Endothelial cell of umbilical vein (primary cell): ENCODE data around the gene MYH10. TPM values are rescaled to one million over a fixed set of nuclear protein-coding genes. Genes with fewer than 3 reads are reported as not detected.

Source experiments
- BruUV-seq: library from RNA; stranded (reverse); fragments of 400-500 nt; replicated peaks from 2 replicates; lab custom pipeline; 2021; lab: Mats Ljungman, UMichigan
- CTCF ChIA-PET: fragments of 300-600, 350-600 bp; sonication (Branson Sonifier 250); formaldehyde crosslinking; loops from one replicate; lab custom pipeline; 2021; ENCODE audit warnings: antibody characterized with exemption, inconsistent platforms; lab: Charles Lee
- POLR2A ChIA-PET: fragments of 300-600, 350-600 bp; sonication (Branson Sonifier 250); formaldehyde crosslinking; loops from one replicate; lab custom pipeline; 2021; ENCODE audit warnings: antibody characterized with exemption, inconsistent platforms; lab: Charles Lee
- DNase-seq: peaks from one replicate; pipeline ENCODE4 v3.0.0-alpha.2; 2011; ENCODE audit warnings: low read depth, low spot score
- FAIRE-seq: peaks from 2 replicates; lab custom pipeline; 2011; peaks lifted over from hg19 to GRCh38; lab: Jason Lieb, UNC
- H2AFZ ChIP-seq: 2 replicates; pipeline ENCODE4 v1.6.0; 2012; ENCODE audit warnings: low read depth, low read length, control low read depth, inconsistent platforms
- H3K27ac ChIP-seq: 2 replicates; pipeline ENCODE4 v1.5.1; 2011; ENCODE audit warnings: low read depth, mild to moderate bottlenecking, control low read depth, low read length, moderate library complexity; ENCODE audit not compliant: insufficient read depth
- H3K27me3 ChIP-seq, 2 experiments: 2 replicates each; pipeline versions ENCODE4 v1.6.0 to v1.6.1; 2011; ENCODE audit warnings: low read length in 2 of 2, mixed read lengths in 1 of 2; ENCODE audit not compliant: control insufficient read depth in 2 of 2, insufficient read depth in 2 of 2
- H3K36me3 ChIP-seq, 2 experiments: 2 replicates in 1 of 2; 3 replicates in 1 of 2; pipeline ENCODE4 v1.5.1; 2011; ENCODE audit warnings: low read length in 2 of 2, mild to moderate bottlenecking in 1 of 2, moderate library complexity in 1 of 2; ENCODE audit not compliant: control insufficient read depth in 2 of 2, insufficient read depth in 2 of 2; ENCODE audit errors: extremely low read depth in 1 of 2
- H3K4me1 ChIP-seq: 3 replicates; pipeline ENCODE4 v1.5.1; 2011; ENCODE audit warnings: mild to moderate bottlenecking, low read length; ENCODE audit not compliant: control insufficient read depth, insufficient read depth; ENCODE audit errors: extremely low read depth
- H3K4me2 ChIP-seq: 2 replicates; pipeline ENCODE4 v1.6.1; 2011; ENCODE audit warnings: low read length, control low read depth, mixed read lengths; ENCODE audit not compliant: insufficient read depth
- H3K4me3 ChIP-seq, 3 experiments: fragments of 200-600 bp in 1 of 3; sonication (generic), shearing (Covaris generic) in 1 of 3; replicated peaks in 1 of 3; 2 replicates each; pipeline ENCODE4 v1.5.1; 2011 to 2016; ENCODE audit warnings: control low read depth in 3 of 3, low read length in 3 of 3, mild to moderate bottlenecking in 2 of 3, inconsistent platforms in 1 of 3, low read depth in 1 of 3, moderate library complexity in 1 of 3; ENCODE audit not compliant: insufficient read depth in 1 of 3
- H3K79me2 ChIP-seq: 2 replicates; pipeline ENCODE4 v1.6.0; 2012; ENCODE audit warnings: low read length, inconsistent platforms; ENCODE audit not compliant: control insufficient read depth, insufficient read depth
- H3K9ac ChIP-seq: replicated peaks from 2 replicates; pipeline ENCODE3; 2011; ENCODE audit warnings: low read length, control low read depth; ENCODE audit not compliant: insufficient read depth; ENCODE audit errors: extremely low read depth
- H3K9me1 ChIP-seq: replicated peaks from 3 replicates; pipeline ENCODE4 v1.6.0; 2011; ENCODE audit warnings: mild to moderate bottlenecking, low read length; ENCODE audit not compliant: control insufficient read depth, insufficient read depth; ENCODE audit errors: extremely low read depth
- H3K9me3 ChIP-seq: replicated peaks from 2 replicates; pipeline ENCODE4 v1.5.1; 2012; ENCODE audit warnings: low read length, inconsistent platforms; ENCODE audit not compliant: control insufficient read depth, insufficient read depth
- H4K20me1 ChIP-seq: replicated peaks from 2 replicates; pipeline ENCODE3; 2011; ENCODE audit warnings: mild to moderate bottlenecking, low read length; ENCODE audit not compliant: control insufficient read depth, insufficient read depth; ENCODE audit errors: extremely low read depth
- EZH2 ChIP-seq: IDR thresholded peaks from 2 replicates; pipeline ENCODE4 v1.6.1; 2012; ENCODE audit warnings: borderline replicate concordance, low read depth, mild to moderate bottlenecking, moderate library complexity, low read length, inconsistent platforms; ENCODE audit not compliant: severe bottlenecking
- FOS ChIP-seq: IDR thresholded peaks from 2 replicates; pipeline ENCODE4 v1.6.1; 2011; ENCODE audit warnings: mild to moderate bottlenecking, low read length, moderate library complexity, borderline replicate concordance; ENCODE audit not compliant: insufficient read depth
- GATA2 ChIP-seq: IDR thresholded peaks from 2 replicates; pipeline ENCODE4 v1.7.0; 2011; ENCODE audit warnings: low read depth, mild to moderate bottlenecking, moderate library complexity, mixed read lengths, low read length; ENCODE audit not compliant: insufficient read length, insufficient read depth
- JUN ChIP-seq: IDR thresholded peaks from 2 replicates; pipeline ENCODE4 v1.6.1; 2011; ENCODE audit warnings: borderline replicate concordance, low read depth; ENCODE audit not compliant: insufficient read length, insufficient read depth
- MYC ChIP-seq: IDR thresholded peaks from one replicate; pipeline ENCODE4 v1.6.1; 2011; ENCODE audit warnings: mild to moderate bottlenecking, low read depth, low read length
- POLR2A ChIP-seq: IDR thresholded peaks from 2 replicates; pipeline ENCODE4 v1.6.1; 2012; ENCODE audit warnings: low read depth, mild to moderate bottlenecking, control low read depth, low read length
- POLR2AphosphoS5 ChIP-seq: IDR thresholded peaks from 2 replicates; pipeline ENCODE4 v1.6.1; 2012; ENCODE audit warnings: low read depth, mild to moderate bottlenecking, control low read depth, low read length, moderate library complexity; ENCODE audit not compliant: insufficient read depth
- dilution Hi-C: fragments of 300-500 bp; cut with MboI; formaldehyde crosslinking; loops from one replicate; pipeline ENCODE4 v1.15.0; 2019; ENCODE audit warnings: low sequenced_read_pairs; ENCODE audit not compliant: extremely low pct_ligation_motif_present
- intact Hi-C: fragments of 100-400 bp; cut with micrococcal nuclease; formaldehyde crosslinking; loops from one replicate; pipeline ENCODE4 v1.10.0; 2022
- polyA plus RNA-seq, 4 experiments: library from polyadenylated mRNA; depleted of rRNA in 3 of 4; stranded (reverse) in 3 of 4; unstranded in 1 of 4; fragments of >200 nt; gene quantifications; 2 replicates each; pipeline versions ENCODE4 v1.2.1 to v1.2.3, GENCODE V29; 2011 to 2012; ENCODE audit warnings: missing spikeins in 1 of 4
- total RNA-seq: library from RNA; stranded (reverse); gene quantifications from 2 replicates; pipeline ENCODE4 v1.2.3, GENCODE V29; 2021
- TF ChIP-seq, protein P1 (sequence below): IDR thresholded peaks from 2 replicates; pipeline ENCODE4 v1.6.1; 2011; ENCODE audit not compliant: insufficient read depth, insufficient read length
- TF ChIP-seq, protein P2 (sequence below), 2 donors: IDR thresholded peaks; 1 replicate in 1 of 2; 2 replicates in 1 of 2; pipeline ENCODE4 v1.5.1; 2011; ENCODE audit warnings: low read length in 2 of 2, mild to moderate bottlenecking in 2 of 2, moderate library complexity in 2 of 2, control low read depth in 1 of 2, inconsistent platforms in 1 of 2, low read depth in 1 of 2; ENCODE audit not compliant: insufficient read depth in 1 of 2; ENCODE audit errors: extremely low read depth in 1 of 2

Gene MYH10
- total and polyA plus RNA-seq, 2 donors (not counting 3 experiments of a cell fraction or from before 2014, with no cell fraction given), result 73.4 to 232 TPM

- Histone ChIP-seq H3K4me1 (no peaks in the 10 kb centered on the region), H3K9ac (no peak overlapping the region), H3K4me3 (no peak overlapping the region), H3K79me2 (peaks cover 36% of the 10 kb centered on the region), H3K27me3 (no peaks in the 10 kb centered on the region), H3K36me3 (peaks cover 8 to 37% of the 10 kb centered on the region in 2 experiments), H3K9me3 (no peaks in the 10 kb centered on the region), H3K4me2 (no peak overlapping the region), H3K9me1 (no peaks in the 10 kb centered on the region), H3K27ac (no peak overlapping the region), H4K20me1 (no peaks in the 10 kb centered on the region), H2AFZ (no peak overlapping the region)
- DNase-seq (no peak), FAIRE-seq (no peak)
- TF ChIP-seq FOS (no peak), POLR2A (no peak), EZH2 (no peak), MYC (no peak), JUN (no peak), POLR2AphosphoS5 (no peak), GATA2 (no peak)
- TF ChIP-seq, protein P1, sequence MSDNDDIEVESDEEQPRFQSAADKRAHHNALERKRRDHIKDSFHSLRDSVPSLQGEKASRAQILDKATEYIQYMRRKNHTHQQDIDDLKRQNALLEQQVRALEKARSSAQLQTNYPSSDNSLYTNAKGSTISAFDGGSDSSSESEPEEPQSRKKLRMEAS, result no peak
- TF ChIP-seq, protein P2, sequence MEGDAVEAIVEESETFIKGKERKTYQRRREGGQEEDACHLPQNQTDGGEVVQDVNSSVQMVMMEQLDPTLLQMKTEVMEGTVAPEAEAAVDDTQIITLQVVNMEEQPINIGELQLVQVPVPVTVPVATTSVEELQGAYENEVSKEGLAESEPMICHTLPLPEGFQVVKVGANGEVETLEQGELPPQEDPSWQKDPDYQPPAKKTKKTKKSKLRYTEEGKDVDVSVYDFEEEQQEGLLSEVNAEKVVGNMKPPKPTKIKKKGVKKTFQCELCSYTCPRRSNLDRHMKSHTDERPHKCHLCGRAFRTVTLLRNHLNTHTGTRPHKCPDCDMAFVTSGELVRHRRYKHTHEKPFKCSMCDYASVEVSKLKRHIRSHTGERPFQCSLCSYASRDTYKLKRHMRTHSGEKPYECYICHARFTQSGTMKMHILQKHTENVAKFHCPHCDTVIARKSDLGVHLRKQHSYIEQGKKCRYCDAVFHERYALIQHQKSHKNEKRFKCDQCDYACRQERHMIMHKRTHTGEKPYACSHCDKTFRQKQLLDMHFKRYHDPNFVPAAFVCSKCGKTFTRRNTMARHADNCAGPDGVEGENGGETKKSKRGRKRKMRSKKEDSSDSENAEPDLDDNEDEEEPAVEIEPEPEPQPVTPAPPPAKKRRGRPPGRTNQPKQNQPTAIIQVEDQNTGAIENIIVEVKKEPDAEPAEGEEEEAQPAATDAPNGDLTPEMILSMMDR (IDR thresholded peaks at IDR 0.05; ENCODE audit: extremely low read depth in 1 of 2, insufficient read depth in 1 of 2, low read depth in 1 of 2, low read length in 2 of 2), result no peak
- intact Hi-C loops, result no loop called here
- ChIA-PET POLR2A (no interaction called here), CTCF (no interaction called here)
- dilution Hi-C loops, result no loop called here
- no TSS peak for BruUV-seq
Observed at GRCh38 chr17:8466456-8466855, 164.1 kb downstream of the MYH10 start.
